NCI-H2081 (cell line): ENCODE measurements around the gene HIVEP2.
A peak's percentile ranks its signal among the peaks of the same experiment; 100 is the strongest.

Source experiments
- DNase-seq, 2 experiments: peaks; one replicate each; lab custom pipeline; 2025; lab: John Stamatoyannopoulos, UW

The HIVEP2 gene

GRCh38 chr6:142784344-142784743 is 160.6 kb downstream of the HIVEP2 start:
- no peak for DNase-seq

DNA sequence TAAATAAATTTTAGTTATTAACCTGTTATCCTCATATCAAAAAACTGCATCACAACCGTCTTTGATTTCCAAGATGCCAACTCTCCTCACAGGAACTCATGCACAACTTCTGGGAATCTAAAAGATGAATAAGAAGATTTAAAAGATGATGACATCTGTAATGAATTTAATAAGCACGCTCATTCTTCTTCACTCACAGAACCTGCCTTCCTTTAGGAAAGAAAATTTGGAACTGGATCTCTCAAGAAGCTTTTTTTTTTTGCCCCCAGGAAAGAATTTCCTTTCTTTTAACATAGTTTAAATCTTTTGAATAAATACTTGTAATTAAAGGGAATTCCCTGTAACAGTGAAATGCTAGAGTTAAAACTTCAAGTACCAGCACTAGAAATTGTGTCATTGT is 161.5 kb downstream of the HIVEP2 start:
- no peak for DNase-seq

DNA sequence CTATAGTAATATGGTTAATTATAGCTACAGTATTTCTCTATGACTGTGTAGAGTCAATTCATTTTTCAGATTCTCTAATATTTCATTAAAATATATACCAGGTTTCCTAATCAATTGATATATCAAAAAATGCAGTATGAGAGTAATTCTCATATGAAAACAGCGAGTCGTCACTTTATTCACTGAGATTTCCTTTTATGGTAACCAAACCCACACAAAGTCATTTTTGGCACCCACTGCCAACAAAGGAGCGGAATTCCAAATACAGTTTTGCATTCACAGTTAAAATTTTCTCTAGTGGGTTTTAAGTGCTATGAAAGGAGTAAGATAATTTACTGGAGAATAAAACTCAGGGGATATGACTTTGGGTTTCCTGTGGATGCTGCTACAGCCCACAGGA is 163.8 kb downstream of the HIVEP2 start:
- no peak for DNase-seq

DNA sequence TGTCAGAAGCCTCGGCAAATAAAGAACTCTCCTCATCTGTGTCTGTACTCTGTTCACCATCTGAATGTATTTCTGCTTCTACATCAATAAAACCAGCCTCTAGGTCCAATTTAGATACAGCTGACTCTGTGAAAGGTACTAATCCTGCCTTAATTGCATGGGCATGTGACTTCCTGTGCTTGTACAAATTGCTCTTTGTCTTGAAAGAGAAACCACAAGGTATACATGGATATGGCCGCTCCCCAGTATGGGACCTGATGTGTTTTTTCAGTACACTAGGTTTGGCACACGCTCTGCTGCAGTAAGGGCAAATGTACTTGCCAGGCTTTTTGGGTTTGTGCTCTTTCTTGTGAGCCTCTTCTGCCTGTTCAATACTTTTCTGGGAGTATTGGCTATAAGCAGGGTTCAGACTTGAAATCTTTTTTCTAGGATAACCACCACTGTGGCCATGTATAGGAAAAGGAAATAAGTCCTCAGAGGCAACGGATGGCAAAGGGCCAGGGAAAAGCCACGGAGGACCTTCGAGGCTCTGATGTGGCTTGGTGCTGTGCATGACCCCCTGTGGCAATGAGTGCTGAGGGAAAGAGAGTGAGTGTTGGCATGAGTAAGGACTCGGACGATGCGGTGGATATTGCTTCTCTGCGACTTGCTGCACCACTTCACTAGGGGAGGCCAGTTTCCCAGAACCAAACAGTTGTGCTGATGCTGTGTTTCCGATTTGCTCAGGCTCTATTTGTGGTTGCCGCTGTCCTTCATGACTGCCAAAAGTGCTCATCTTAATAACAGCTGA is 170.9 kb downstream of the HIVEP2 start:
- DNase-seq, result peak in 1 of 2 experiments; percentile 45

- DNase-seq, result no peak
Observed at GRCh38 chr6:142773324-142773723, 171.7 kb downstream of the HIVEP2 start.

DNA sequence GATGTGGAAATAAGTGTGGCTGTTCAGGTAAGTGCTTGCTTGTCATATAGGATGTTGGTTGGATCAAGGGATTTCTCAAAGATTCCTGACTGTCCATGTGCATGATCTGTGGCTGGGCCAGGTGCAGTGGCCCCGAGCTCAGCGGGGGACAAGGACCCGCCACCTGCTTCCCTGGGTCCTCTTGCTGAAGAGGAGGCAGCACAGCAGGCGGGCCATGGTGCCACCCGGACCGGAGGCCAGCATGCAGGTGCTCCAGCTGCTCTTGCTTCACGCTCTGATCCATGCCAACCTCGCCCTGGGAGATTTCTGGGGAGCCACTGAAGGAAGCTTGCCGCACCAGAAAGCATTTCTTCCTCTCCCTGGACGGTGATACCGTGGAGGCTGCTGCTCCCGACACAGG is 173.8 kb downstream of the HIVEP2 start:
- no peak for DNase-seq

DNA sequence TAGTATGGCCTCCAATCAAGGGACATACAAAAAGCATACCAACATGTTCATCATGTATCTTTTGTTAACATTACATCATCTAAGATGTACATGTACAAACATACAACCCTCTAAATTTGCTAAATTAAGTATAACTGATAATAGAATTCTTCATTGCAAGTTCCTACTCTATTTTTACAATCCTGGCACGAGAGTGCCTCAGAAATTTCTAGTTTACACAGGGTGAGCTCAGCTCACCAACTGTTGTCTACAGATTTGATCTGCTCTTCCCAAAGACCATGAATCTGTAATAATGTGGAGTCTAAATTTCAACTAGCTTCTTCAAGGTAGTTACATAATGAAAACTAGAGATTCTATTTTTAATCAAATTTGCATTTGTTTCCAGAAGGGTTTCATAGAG is 179.7 kb downstream of the HIVEP2 start:
- no peak for DNase-seq

DNA sequence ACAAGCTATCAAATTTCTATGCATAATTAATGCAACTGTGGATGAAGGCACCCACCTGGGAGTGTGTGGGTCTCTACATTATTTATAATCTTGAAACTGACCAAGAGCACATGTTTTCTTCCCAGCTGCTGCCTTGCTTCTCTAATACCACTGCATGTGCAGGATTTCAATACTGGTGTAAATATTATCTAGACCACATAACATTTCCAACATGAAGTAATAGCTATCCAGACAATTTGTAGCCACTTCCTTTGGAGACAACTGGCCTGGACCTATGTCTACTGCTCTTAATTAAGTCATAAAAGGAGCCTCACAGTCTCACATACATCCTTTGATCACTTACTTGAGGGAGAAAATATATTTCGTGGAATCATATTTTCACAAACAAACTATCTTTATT is 180.7 kb downstream of the HIVEP2 start:
- DNase-seq, result no peak

- no peak for DNase-seq
Observed at GRCh38 chr6:142763205-142763604, 181.8 kb downstream of the HIVEP2 start.

- no peak for DNase-seq
Observed at GRCh38 chr6:142761756-142762155, 183.2 kb downstream of the HIVEP2 start.

- no peak for DNase-seq
Observed at GRCh38 chr6:142760152-142760551, 184.8 kb downstream of the HIVEP2 start.

DNA sequence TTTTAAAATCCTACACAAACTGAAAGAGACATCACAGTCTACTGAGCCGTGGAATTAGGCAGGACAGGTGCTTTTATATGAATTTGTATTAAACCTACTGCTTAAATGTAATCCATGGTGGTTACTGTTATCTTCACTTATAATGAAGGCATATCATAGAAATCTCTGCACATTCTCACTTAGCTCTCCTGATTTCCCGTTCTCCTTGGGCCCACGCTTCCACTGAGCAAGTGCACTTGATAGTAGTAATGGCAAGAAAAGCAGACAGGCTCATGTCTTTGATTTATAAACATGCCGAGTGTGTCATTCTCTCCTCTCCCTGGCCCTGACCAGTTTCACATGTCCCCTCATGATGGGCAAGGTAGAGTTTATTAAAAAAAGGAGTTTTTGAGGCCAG is 186.3 kb downstream of the HIVEP2 start:
- DNase-seq, result no peak

- no peak for DNase-seq
Observed at GRCh38 chr6:142757852-142758628, 186.9 kb downstream of the HIVEP2 start.

GRCh38 chr6:142756215-142756630 is 188.8 kb downstream of the HIVEP2 start:
- DNase-seq, result no peak

GRCh38 chr6:142753196-142753595 is 191.8 kb downstream of the HIVEP2 start:
- no peak for DNase-seq

DNA sequence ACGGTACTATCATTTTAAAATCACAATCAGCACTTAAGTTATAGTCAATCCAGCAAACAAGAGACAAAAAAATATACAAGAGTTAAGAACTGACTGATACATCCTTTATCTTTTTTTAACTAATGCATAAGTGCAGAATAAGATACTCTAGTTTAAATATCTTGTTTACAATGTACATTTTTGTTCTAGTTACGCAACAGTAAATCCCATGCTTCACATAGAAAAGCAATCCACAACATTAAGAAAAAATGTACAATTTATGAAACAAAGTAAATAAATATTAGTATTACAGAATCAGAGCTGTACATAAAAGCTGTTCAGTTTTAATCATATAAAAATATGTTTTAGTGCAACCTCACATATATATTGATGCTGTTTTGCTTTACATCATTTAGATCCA is 192.6 kb downstream of the HIVEP2 start:
- no peak for DNase-seq

GRCh38 chr6:142751452-142751851 is 193.5 kb downstream of the HIVEP2 start:
- DNase-seq, result no peak

DNA sequence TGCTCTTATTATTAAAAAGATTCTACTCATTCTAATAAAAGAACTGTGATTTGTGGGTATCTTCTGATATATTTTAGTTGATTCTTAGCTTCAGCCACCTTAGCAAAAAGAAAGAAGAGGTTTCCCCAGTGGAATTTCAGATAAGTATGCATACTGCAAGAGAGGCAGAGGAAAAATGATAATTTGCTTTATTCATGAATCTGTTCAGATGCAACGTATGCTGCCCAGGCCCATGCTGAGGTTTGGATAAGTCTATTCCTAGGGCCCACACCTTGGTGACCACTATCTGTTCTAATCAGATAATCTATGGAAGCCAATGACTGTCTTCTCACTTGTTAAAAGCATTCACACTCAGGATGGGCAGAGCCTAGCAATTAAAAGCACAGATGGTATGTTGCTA is 194.0 kb downstream of the HIVEP2 start:
- no peak for DNase-seq

- no peak for DNase-seq
Observed at GRCh38 chr6:142749556-142749955, 195.4 kb downstream of the HIVEP2 start.

GRCh38 chr6:142746524-142746923 is 198.5 kb downstream of the HIVEP2 start:
- no peak for DNase-seq

GRCh38 chr6:142744836-142745235 is 200.1 kb downstream of the HIVEP2 start:
- no peak for DNase-seq

- DNase-seq, result no peak
Observed at GRCh38 chr6:142740449-142740848, 204.5 kb downstream of the HIVEP2 start.

GRCh38 chr6:142738731-142739130 is 206.2 kb downstream of the HIVEP2 start:
- DNase-seq, result no peak

DNA sequence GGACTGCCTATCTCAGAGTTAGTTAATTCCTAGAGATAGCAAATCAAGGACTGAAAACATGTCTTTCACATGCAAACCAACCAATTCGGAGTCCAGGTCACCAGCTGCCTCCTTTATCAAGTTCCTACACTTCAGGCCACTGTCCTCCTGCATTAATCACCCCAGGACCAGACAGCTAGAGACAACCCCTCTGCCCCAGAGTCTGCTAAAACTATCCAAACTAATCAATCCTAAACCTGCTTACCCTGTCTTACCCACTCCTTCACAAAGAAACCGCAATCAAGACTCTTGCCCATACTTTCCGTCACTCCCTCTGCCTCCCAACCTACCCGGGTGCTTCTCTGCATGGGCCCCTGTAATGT is 207.0 kb downstream of the HIVEP2 start:
- DNase-seq, result no peak
